Activated naive CD4-positive, alpha-beta T cell treated with Interleukin-2 at 50 U/mL for 16 hours (primary cell): ENCODE results near the gene YPEL2.
A peak's percentile ranks its signal among the peaks of the same experiment; 100 is the strongest.

ENCODE experiments used
- DNase-seq: peaks from one replicate; pipeline ENCODE4 v3.0.0-alpha.2; 2020

Gene YPEL2

DNA sequence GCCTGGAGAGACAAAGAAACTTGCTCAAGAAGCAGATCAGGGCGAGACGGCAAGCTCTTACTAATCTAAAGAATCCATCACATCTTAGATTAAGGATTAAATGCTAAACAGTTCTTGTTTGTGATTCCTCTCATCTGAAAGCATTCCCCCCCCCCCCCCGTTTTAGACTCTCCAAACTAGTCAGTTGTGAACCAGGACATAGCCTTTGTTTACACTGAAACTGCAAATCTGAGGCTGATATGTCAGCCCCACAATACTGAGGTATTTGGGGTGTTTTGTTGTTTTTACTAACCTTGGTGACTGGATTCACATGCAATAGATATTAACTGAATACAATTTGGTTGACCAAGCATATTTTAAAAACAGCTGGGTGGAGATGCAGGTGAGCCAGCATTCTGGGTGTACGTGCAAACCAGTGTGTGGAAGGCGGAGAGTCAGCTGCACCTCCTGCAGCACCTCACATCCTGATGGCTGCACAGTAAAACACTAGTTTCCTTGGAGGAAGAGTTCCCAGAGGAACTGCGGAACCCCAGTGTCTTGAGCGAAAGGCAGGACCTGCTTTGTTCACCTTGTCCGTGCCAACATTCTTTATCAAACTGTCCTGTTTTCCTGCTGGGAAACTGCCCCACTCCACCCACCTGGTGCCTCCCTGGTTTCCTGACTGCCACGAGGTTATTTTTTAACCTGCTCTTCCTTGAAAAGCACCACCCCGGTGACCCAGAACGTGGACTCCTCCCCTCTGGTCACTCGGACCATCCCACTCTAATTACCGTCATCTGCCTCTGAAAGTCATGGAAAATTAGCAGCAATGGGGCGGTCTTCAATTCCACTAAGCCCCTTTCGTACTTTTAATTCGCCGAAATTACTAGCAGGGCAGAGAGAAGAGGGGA, 1.2 kb upstream of the YPEL2 start:
- DNase-seq = no peak

DNA sequence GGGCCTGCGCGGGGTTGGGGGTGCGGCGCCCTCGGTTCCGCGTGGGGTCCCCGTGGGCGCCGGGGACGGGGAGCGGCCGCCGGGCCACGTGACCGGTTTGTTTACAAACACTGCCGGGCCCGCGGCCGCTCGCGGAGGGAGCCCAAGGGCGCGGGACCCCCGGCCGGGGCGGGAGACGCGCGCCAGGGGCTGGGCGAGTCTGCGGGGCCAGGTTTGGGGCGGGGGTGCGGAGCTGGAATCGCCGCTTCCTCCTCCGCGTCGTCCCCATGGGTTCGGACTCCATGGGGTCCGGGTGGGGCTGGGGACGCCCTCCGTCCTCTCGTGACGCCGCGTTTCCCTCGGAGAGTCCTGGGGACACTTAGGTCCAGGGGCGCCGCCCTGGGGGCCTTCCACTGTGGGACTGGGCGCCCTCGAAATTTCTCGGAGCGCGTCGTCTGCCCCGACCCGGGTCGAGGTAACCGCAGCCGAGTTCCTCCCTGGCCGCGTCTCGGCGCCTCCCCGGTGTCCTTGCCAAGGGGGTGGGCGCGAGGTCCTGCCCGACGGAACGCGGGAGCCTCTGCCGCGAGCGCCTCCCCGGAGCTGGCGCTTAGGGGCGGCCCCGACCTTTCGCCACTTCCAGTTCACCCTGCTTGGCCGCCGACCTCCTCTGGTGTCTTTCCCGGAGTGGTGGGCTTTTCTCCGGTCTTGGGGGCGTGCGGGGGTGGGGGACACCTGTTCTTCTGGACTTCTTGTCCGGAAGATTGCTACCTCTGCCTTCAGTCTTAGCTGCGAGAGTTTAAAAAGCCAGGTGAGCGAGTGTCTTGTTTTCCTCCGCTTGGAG, 684 bp downstream of the YPEL2 start:
- peak; percentile 28 for DNase-seq

DNA sequence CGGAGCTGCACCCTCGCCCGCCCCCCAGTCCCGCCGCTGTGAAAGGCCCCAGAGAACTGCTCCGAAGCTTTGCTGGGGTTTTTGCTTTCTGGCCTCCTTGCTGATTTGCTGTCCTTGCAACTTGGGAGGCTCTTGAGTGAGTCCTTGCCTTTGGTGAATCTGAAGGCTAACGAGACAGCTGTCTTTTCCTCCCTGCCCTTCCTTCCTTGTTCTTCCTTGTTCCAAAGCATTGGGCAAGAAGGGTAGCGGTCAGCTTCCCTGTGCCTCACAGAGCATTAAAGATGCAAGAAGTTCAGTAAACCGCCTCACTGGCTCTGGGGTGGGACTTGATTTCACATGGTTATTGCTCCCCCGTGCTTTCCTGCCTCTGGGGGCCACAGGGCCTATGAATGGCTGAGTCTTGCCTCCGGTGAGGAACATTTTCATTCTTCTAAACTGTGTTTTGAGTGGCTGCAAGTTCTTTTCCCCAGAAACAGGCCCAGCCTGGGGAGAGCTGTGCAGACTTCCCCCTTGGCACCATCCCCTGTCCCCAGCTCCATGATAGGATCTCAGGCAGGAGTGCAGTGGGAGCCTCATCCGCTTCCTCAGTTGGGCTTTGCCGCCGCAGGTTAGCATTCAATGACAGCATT, 1.4 kb downstream of the YPEL2 start:
- peak; percentile 26 for DNase-seq

GRCh38 chr17:59333836-59334235, 2.4 kb downstream of the YPEL2 start:
- no peak for DNase-seq

- DNase-seq = no peak
Measured at GRCh38 chr17:59335685-59336084, 4.2 kb downstream of the YPEL2 start.

DNA sequence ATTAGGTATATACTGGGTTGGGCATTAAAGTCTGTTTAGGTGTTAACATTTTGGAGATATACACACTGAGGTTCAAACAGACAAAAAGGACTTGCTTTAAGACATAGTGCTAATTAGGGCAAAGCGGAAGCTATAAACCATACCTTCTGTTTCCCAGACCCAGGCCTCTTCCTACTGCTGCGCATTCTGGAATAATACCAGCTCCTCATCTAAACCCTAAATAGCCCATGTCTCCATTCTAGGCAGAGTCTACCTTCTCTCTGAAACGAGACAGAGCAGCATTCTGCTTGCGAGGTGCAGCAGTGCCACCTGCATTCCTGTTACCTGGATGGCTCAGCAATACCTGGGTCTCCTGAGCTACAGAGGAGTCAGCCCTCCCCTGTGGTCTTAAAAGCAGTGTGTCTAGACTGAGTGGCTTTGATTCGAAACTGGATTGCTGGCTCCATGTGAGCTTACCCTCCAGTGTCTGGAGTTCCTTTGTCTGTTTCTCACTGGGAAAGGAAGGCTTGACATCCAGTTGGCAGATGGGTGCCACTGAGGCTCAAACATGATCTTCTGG, 6.4 kb downstream of the YPEL2 start:
- DNase-seq = no peak

GRCh38 chr17:59338498-59338897, 7.0 kb downstream of the YPEL2 start:
- DNase-seq = no peak

- DNase-seq = no peak
Measured at GRCh38 chr17:59341922-59342321, 10.5 kb downstream of the YPEL2 start.

GRCh38 chr17:59342681-59343131, 11.3 kb downstream of the YPEL2 start:
- peak; percentile 29 for DNase-seq

GRCh38 chr17:59345476-59345875, 14.0 kb downstream of the YPEL2 start:
- no peak for DNase-seq

DNA sequence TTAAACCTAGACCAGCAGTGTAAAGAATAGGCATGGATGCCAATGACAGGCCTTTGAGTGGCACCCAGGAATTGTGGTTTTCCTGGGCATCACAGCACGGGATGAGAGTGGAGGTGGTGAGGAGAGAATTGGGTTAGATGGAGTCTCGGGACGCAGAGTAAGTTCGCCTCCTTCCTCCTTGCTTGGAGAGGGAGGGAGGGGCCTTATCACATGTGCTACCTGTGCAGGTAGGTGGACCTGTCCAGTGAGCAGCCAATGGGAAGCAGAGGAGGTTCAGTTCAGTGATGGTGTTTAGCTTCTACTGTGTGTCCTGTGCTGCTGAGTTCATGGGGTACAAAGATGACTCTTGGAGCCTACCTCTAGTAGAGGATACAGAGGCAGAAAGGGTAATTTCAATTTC, 14.9 kb downstream of the YPEL2 start:
- DNase-seq = no peak

GRCh38 chr17:59346876-59347407, 15.5 kb downstream of the YPEL2 start:
- DNase-seq = no peak

- no peak for DNase-seq
Measured at GRCh38 chr17:59347975-59348391, 16.5 kb downstream of the YPEL2 start.

DNA sequence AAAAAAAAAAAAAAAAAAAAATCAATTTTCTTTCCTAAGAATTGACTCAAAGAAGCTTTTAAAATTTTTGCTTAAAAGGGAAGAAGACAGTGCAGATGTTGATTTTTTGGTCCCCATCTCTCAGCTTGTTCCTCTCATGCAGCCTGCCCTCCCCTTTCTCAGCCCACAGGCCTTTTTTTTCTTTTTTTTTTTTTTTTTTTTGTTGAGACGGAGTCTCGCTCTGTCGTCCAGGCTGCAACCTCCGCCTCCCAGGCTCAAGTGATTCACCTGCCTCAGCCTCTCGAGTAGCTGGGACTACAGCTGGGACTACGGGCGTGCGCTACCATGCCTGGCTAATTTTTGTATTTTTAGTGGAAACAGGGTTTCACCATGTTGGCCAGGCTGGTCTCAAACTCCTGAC, 17.7 kb downstream of the YPEL2 start:
- no peak for DNase-seq

- DNase-seq = peak; percentile 18
Measured at GRCh38 chr17:59353106-59353854, 21.8 kb downstream of the YPEL2 start.

- DNase-seq = no peak
Measured at GRCh38 chr17:59353936-59354755, 22.7 kb downstream of the YPEL2 start.

- no peak for DNase-seq
Measured at GRCh38 chr17:59355030-59355701, 23.7 kb downstream of the YPEL2 start.

GRCh38 chr17:59355702-59356325, 24.4 kb downstream of the YPEL2 start:
- DNase-seq = no peak

DNA sequence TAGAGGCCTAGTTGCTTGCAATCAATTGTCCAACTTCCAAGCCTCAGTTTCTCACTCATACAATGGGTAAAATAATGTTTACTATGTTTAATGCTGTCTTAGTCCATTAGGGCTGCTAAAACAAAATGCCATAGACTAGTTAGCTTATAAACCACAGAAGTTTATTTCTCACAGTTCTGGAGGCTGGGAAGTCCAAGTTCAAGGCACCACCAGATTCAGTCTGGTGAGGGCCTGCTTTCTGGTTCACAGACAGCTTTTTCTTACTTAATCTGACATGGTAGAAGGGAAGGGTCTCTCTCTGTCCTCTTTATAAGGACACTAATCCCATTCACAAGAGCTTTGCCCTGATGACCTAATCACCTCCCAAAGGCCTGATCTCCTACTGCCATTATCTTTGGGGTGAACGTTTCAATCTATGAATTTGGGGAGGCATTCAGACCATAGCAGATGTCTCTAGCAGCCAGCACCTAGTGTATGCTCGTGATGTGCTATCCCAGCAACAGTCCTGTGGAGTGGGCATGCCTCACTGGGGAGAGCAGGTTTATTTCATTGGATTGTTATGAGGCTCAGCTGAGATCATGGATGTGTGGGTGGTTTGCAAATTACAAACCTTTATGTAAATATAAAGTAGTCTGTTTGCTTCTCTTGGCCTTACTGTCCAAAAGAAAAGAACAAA, 25.2 kb downstream of the YPEL2 start:
- DNase-seq = no peak
